Esophagus muscularis mucosa (tissue), 4 donors: Measurements from ENCODE around the gene CTDSPL. TPM values are rescaled to one million over a fixed set of nuclear protein-coding genes. Genes with fewer than 3 reads are reported as not detected.

Experiments used
- DNase-seq: peaks from one replicate; pipeline ENCODE4 v3.0.0-alpha.2; 2017; ENCODE audit errors: extremely low spot score
- H3K27ac ChIP-seq, 4 donors: fragments of 200-600 bp; sonication (generic); replicated peaks in 1 of 4; 1 replicate in 3 of 4; 2 replicates in 1 of 4; pipeline ENCODE4 v1.5.1; 2016 to 2019; ENCODE audit warnings: mild to moderate bottlenecking in 1 of 4
- H3K27me3 ChIP-seq, 4 donors: fragments of 200-600 bp; sonication (generic); one replicate each; pipeline versions ENCODE4 v1.5.1 to v1.6.0; 2016 to 2019
- H3K36me3 ChIP-seq, 4 donors: fragments of 200-600 bp; sonication (generic); one replicate each; pipeline ENCODE4 v1.5.1; 2016 to 2019
- H3K4me1 ChIP-seq, 4 donors: fragments of 200-600 bp; sonication (generic); one replicate each; pipeline ENCODE4 v1.5.1; 2016 to 2019
- H3K4me3 ChIP-seq, 4 donors: fragments of 200-600 bp; sonication (generic); 1 replicate in 2 of 4; 2 replicates in 2 of 4; pipeline ENCODE4 v1.5.1; 2016 to 2019; ENCODE audit warnings: mild to moderate bottlenecking in 4 of 4, moderate library complexity in 1 of 4
- H3K9me3 ChIP-seq, 4 donors: fragments of 200-600 bp; sonication (generic); 1 replicate in 3 of 4; 2 replicates in 1 of 4; pipeline ENCODE4 v1.5.1; 2016 to 2019
- CTCF ChIP-seq, 3 experiments: fragments of 200-600 bp in 2 of 3; fragments of 450-650 bp in 1 of 3; sonication (generic) in 2 of 3; IDR thresholded peaks; one replicate each; pipeline ENCODE4 v1.5.1; 2017 to 2019; ENCODE audit warnings: antibody characterized with exemption in 3 of 3, mild to moderate bottlenecking in 2 of 3, moderate library complexity in 1 of 3
- EP300 ChIP-seq: sonication (generic); formaldehyde crosslinking; IDR thresholded peaks from one replicate; pipeline ENCODE4 v1.6.1; 2017; ENCODE audit warnings: antibody characterized with exemption
- POLR2A ChIP-seq: fragments of 450-650 bp; IDR thresholded peaks from one replicate; pipeline ENCODE4 v1.6.1; 2017; ENCODE audit warnings: antibody characterized with exemption, moderate library complexity, mild to moderate bottlenecking, low read depth
- POLR2AphosphoS5 ChIP-seq, 2 donors: sonication (generic); formaldehyde crosslinking; IDR thresholded peaks; one replicate each; pipeline ENCODE4 v1.6.1; 2017; ENCODE audit warnings: antibody characterized with exemption in 2 of 2
- WGBS: methylation state at CpG from one replicate; pipeline ENCODE4 v1.1.5; 2018; 5-methylcytosine and 5-hydroxymethylcytosine counted together
- intact Hi-C: fragments of 100-400 bp; cut with DNase I; formaldehyde crosslinking; loops from one replicate; pipeline ENCODE4 v1.15.1; 2023
- total RNA-seq, 4 donors: library from RNA; depleted of rRNA; stranded (reverse); fragments of >200 nt; gene quantifications; one replicate each; pipeline versions ENCODE4 v1.1.0 to v1.2.1, GENCODE V29; 2016

Gene CTDSPL
- total RNA-seq, 4 donors from 2014 or later: 39.9 to 60.6 (median 54.6) TPM

GRCh38 chr3:37964716-37965115 lies 103.0 kb downstream of the CTDSPL start:
- no peak overlapping the region for H3K27ac ChIP-seq
- intact Hi-C loops: no loop called here
- H3K4me3 ChIP-seq: no peak overlapping the region
- no peaks in the 10 kb centered on the region for H3K27me3 ChIP-seq
- no peak for TF ChIP-seq POLR2AphosphoS5 (IDR thresholded peaks at IDR 0.05)
- no peak for TF ChIP-seq CTCF (IDR thresholded peaks at IDR 0.05)
- no peak for TF ChIP-seq POLR2A
- no peak for TF ChIP-seq EP300
- H3K36me3 ChIP-seq: peaks cover 0 to 21% (median 7%) of the 10 kb centered on the region in 4 donors
- 91% methylated on average over 1 of the region's 1 CpG for WGBS
- no peaks in the 10 kb centered on the region for H3K9me3 ChIP-seq
- DNase-seq: no peak
- H3K4me1 ChIP-seq: peaks cover 35 to 48% (median 41%) of the 10 kb centered on the region in 4 donors

- H3K27ac ChIP-seq: no peak overlapping the region
- H3K36me3 ChIP-seq: peaks cover 7 to 43% (median 18%) of the 10 kb centered on the region in 4 donors
- no peak for DNase-seq
- WGBS: 39% methylated on average over 7 of the region's 7 CpGs
- no peaks in the 10 kb centered on the region for H3K9me3 ChIP-seq
- intact Hi-C loops: loop anchor here (2.0 kb wide), 1 partner anchor 111 kb away; no protein-coding TSS in a partner anchor
- no peaks in the 10 kb centered on the region for H3K27me3 ChIP-seq
- peaks cover 29 to 34% (median 31%) of the 10 kb centered on the region in 4 donors for H3K4me1 ChIP-seq
- TF ChIP-seq POLR2A: no peak
- TF ChIP-seq CTCF (IDR thresholded peaks at IDR 0.05): peak; percentile 82 to 88 (median 82)
- peak in 1 of 2 donors; percentile 29 for TF ChIP-seq POLR2AphosphoS5 (IDR thresholded peaks at IDR 0.05)
- TF ChIP-seq EP300: no peak
- no peak overlapping the region for H3K4me3 ChIP-seq
Measured at GRCh38 chr3:37967260-37967881, 105.7 kb downstream of the CTDSPL start.

GRCh38 chr3:37968199-37968598 lies 106.5 kb downstream of the CTDSPL start:
- Histone ChIP-seq H3K9me3 (no peaks in the 10 kb centered on the region), H3K27ac (no peak overlapping the region), H3K4me3 (no peak overlapping the region), H3K36me3 (peaks cover 7 to 51% (median 22%) of the 10 kb centered on the region in 4 donors), H3K27me3 (no peaks in the 10 kb centered on the region), H3K4me1 (peaks cover 21 to 27% (median 24%) of the 10 kb centered on the region in 4 donors)
- 91% methylated on average over 9 of the region's 9 CpGs for WGBS
- no peak for TF ChIP-seq POLR2AphosphoS5 (IDR thresholded peaks at IDR 0.05)
- TF ChIP-seq EP300: no peak
- TF ChIP-seq POLR2A: no peak
- TF ChIP-seq CTCF (IDR thresholded peaks at IDR 0.05): no peak
- no peak for DNase-seq
- intact Hi-C loops: no loop called here

GRCh38 chr3:37968813-37969595 lies 107.3 kb downstream of the CTDSPL start:
- Histone ChIP-seq H3K9me3 (no peaks in the 10 kb centered on the region), H3K27me3 (no peaks in the 10 kb centered on the region), H3K36me3 (peaks cover 7 to 58% (median 23%) of the 10 kb centered on the region in 4 donors), H3K4me1 (peaks cover 16 to 27% (median 23%) of the 10 kb centered on the region in 4 donors), H3K4me3 (no peak overlapping the region), H3K27ac (no peak overlapping the region)
- DNase-seq: no peak
- 67% methylated on average over 5 of the region's 15 CpGs for WGBS
- TF ChIP-seq POLR2AphosphoS5 (IDR thresholded peaks at IDR 0.05): no peak
- TF ChIP-seq EP300: no peak
- TF ChIP-seq CTCF (IDR thresholded peaks at IDR 0.05): no peak
- TF ChIP-seq POLR2A: no peak
- intact Hi-C loops: no loop called here
